Heart right ventricle (tissue), 16 donors: ENCODE data around the gene GINS1. TPM values are rescaled to one million over a fixed set of nuclear protein-coding genes. Genes with fewer than 3 reads are reported as not detected.
A peak's percentile ranks its signal among the peaks of the same experiment; 100 is the strongest.

Experiments used
- ATAC-seq, 8 donors: fragments of 200-7000 bp; cut with Tn5 transposase; one replicate each; pipeline ENCODE4 v1.9.1; 2020; ENCODE audit warnings: mild to moderate bottlenecking in 8 of 8, moderate library complexity in 8 of 8, moderate number of reproducible peaks in 1 of 8
- DNase-seq, 2 donors: peaks; one replicate each; pipeline ENCODE4 v3.0.0-alpha.2; 2020
- H3K27ac ChIP-seq, 10 donors: fragments of 200-600 bp; sonication (generic) in 2 of 10; one replicate each; pipeline versions ENCODE4 v1.5.0 to v1.8.0; 2020 to 2022; ENCODE audit warnings: mild to moderate bottlenecking in 3 of 10
- H3K27me3 ChIP-seq, 7 donors: fragments of 200-600 bp; one replicate each; pipeline ENCODE4 v1.8.0; 2021 to 2022; ENCODE audit warnings: mild to moderate bottlenecking in 2 of 7
- H3K36me3 ChIP-seq, 9 donors: fragments of 200-600 bp; sonication (generic) in 1 of 9; one replicate each; pipeline versions ENCODE4 v1.5.0 to v1.8.0; 2020 to 2022; ENCODE audit warnings: mild to moderate bottlenecking in 2 of 9
- H3K4me1 ChIP-seq, 9 donors: fragments of 200-600 bp; sonication (generic) in 1 of 9; one replicate each; pipeline versions ENCODE4 v1.5.0 to v1.8.0; 2020 to 2022; ENCODE audit warnings: mild to moderate bottlenecking in 4 of 9
- H3K4me3 ChIP-seq, 10 donors: fragments of 200-600 bp; sonication (generic) in 2 of 10; one replicate each; pipeline versions ENCODE4 v1.5.0 to v1.8.0; 2020 to 2022; ENCODE audit warnings: mild to moderate bottlenecking in 7 of 10, moderate library complexity in 2 of 10
- H3K9me3 ChIP-seq, 11 donors: fragments of 200-600 bp in 10 of 11; sonication (generic) in 2 of 11; one replicate each; pipeline versions ENCODE4 v1.5.0 to v1.8.0; 2013 to 2022; ENCODE audit warnings: mild to moderate bottlenecking in 2 of 11, control low read depth in 1 of 11, moderate library complexity in 1 of 11
- WGBS, 2 donors: extraction: QIAGEN DNeasy Blood & Tissue Kit; methylation state at CpG; one replicate each; pipeline ENCODE4 v1.1.7; 2013; ENCODE audit warnings: inconsistent platforms in 1 of 2; 5-methylcytosine and 5-hydroxymethylcytosine counted together
- intact Hi-C, 10 donors: fragments of 100-400 bp; cut with DNase I; formaldehyde crosslinking; loops; one replicate each; pipeline versions ENCODE4 v1.11.1 to v1.14.2; 2022
- polyA plus RNA-seq, 2 donors: library from polyadenylated mRNA; stranded (reverse); fragments of 200-250 nt; gene quantifications; one replicate each; pipeline ENCODE4 v1.2.3, GENCODE V29; 2013
- total RNA-seq, 10 donors: library from RNA; stranded (reverse); fragmentation: NEBNext Ultra II Directional in 3 of 10; extraction: Animal tissue kit (Norgen Biotek cat#: 25700) in 3 of 10; gene quantifications; one replicate each; pipeline versions ENCODE4 v1.2.1 to v1.2.4, GENCODE V29; 2021 to 2023
- TF ChIP-seq, protein P1 (sequence below), 9 donors: fragments of 200-600 bp; sonication (generic) in 2 of 9; IDR thresholded peaks; one replicate each; pipeline versions ENCODE4 v1.5.0 to v1.8.0; 2021 to 2022; ENCODE audit warnings: antibody characterized with exemption in 9 of 9, mild to moderate bottlenecking in 5 of 9, moderate library complexity in 1 of 9
- donor health status: Arrhythmogenic right ventricular cardiomyopathy.
- donor health status: ischemic (EF 13 %, LVEDD 7.1; RV severe dilation, severe dysfunction).
- donor health status: healthy with polysubstance abuse.
- donor health status: DM: no; HTN: yes; CAD: no.
- donor health status: DM: no; HTN: no; CAD: no.
- donor health status: ischemic (EF 25% LVEDD 6.9; RV normal size, moderate dysfunction).
- donor health status: ischemic (EF 25% LVEDD 5.7; RV mildly dilated, moderate dysfunction).
- donor health status: healthy.
- donor health status: DM: yes; HTN: yes; CAD: no.
- donor health status: Ischemic cardiomyopathy.
- donor health status: ischemic (EF 35%, LVEDD 5.7; RV mildly dilated, moderate dysfunction).
- donor health status: nonischemic (EF 11% LVEDD 7.7; RV severe dilation, severe dysfunction).
- donor health status: DM: yes; HTN: yes; CAD: no.
- donor health status: PGD.
- donor health status: ischemic (EF 29% LVEDD 5.4; RV normal size, mild dysfunction).
- donor health status: nonischemic (EF 23%, LVEDD 6.1; RV moderate dilation, normal function).

GINS1 gene
- total and polyA plus RNA-seq, 12 donors: 0.19 to 1.6 (median 0.54) TPM

DNA sequence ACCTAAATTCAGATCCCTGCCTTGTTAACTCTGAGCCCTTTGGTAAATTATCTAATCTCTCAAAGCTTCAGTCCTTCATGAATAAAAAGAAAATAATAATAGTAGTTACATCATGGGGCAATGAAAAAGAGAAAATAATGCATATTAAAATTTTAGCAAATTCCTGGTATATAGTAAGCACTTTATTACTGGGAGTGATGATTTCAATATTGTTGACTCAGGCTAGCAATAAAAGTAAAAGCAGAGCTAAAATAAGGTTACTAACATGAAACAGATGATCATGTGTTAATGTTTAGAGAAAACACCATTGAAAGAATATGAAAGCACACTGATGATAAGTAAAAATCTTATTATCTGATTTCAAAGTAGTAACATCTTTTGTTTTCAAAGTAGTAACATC lies 13.6 kb downstream of the GINS1 start:
- no peaks in the 10 kb centered on the region for H3K9me3 ChIP-seq
- intact Hi-C loops: no loop called here
- no peaks in the 10 kb centered on the region for H3K4me1 ChIP-seq
- no peak overlapping the region for H3K27ac ChIP-seq
- no peaks in the 10 kb centered on the region for H3K36me3 ChIP-seq
- H3K27me3 ChIP-seq: no peaks in the 10 kb centered on the region
- DNase-seq (no peak), ATAC-seq (no peak)
- TF ChIP-seq, protein P1, sequence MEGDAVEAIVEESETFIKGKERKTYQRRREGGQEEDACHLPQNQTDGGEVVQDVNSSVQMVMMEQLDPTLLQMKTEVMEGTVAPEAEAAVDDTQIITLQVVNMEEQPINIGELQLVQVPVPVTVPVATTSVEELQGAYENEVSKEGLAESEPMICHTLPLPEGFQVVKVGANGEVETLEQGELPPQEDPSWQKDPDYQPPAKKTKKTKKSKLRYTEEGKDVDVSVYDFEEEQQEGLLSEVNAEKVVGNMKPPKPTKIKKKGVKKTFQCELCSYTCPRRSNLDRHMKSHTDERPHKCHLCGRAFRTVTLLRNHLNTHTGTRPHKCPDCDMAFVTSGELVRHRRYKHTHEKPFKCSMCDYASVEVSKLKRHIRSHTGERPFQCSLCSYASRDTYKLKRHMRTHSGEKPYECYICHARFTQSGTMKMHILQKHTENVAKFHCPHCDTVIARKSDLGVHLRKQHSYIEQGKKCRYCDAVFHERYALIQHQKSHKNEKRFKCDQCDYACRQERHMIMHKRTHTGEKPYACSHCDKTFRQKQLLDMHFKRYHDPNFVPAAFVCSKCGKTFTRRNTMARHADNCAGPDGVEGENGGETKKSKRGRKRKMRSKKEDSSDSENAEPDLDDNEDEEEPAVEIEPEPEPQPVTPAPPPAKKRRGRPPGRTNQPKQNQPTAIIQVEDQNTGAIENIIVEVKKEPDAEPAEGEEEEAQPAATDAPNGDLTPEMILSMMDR (IDR thresholded peaks at IDR 0.05): no peak
- no peak overlapping the region for H3K4me3 ChIP-seq

DNA sequence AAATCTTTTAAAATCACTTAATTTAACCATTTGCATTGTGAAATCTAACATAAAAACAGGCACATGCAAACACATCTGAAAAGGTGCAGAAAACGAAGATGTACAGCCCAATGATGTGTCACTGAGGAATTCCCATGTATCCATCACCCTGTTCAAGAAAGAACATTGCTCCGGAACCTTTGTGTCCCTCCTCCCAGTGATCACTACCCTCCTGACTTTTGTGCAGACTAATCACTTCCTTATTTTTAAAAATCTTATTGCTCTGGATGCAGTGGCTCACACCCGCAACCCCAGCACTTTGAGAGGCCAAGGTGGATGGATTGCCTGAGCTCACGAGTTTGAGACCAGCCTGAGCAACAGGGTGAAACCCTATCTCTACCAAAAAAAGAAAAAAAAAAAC lies 14.6 kb downstream of the GINS1 start:
- H3K27ac ChIP-seq: no peak overlapping the region
- intact Hi-C loops: no loop called here
- no peak overlapping the region for H3K4me3 ChIP-seq
- H3K9me3 ChIP-seq: no peaks in the 10 kb centered on the region
- TF ChIP-seq, protein P1 (IDR thresholded peaks at IDR 0.05): no peak
- ATAC-seq (no peak), DNase-seq (no peak)
- 90 to 94% methylated on average over 4 of the region's 4 CpGs for WGBS, 2 donors
- H3K4me1 ChIP-seq: no peaks in the 10 kb centered on the region
- H3K36me3 ChIP-seq: peaks cover 0 to 2% (median 0%) of the 10 kb centered on the region in 9 donors
- H3K27me3 ChIP-seq: no peaks in the 10 kb centered on the region

- no peak for ATAC-seq
- Histone ChIP-seq H3K36me3 (peaks cover 0 to 9% (median 0%) of the 10 kb centered on the region in 9 donors), H3K27ac (no peak overlapping the region), H3K27me3 (no peaks in the 10 kb centered on the region), H3K4me3 (no peak overlapping the region), H3K9me3 (peaks cover 0 to 1% (median 0%) of the 10 kb centered on the region in 11 donors), H3K4me1 (no peaks in the 10 kb centered on the region)
- TF ChIP-seq, protein P1 (IDR thresholded peaks at IDR 0.05): no peak
- intact Hi-C loops: no loop called here
- DNase-seq: no peak
- WGBS, 2 donors: 94 to 96% methylated on average over 3 of the region's 3 CpGs
Observed at GRCh38 chr20:25424536-25424935, 17.1 kb downstream of the GINS1 start.

DNA sequence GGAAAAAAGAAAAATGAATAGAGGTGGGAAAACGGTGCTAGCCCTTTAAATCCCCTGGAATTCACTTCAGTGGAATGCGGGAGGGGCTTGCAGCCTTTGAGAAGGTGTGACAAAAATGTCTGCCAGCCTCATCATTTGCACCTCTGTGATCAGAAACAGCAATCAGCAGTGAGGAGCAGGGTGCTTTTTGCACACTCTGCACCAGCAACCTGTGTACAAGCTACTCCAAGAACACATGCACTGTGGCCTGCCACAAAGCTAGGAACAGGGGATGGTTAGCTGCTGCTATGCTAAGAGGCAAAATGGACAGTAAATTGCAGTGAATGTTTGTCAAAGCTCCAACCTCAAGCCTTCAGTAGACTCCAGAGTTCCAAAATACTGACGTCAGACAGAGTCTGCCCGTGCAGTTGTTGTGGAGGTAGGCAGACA lies 29.7 kb downstream of the GINS1 start:
- Histone ChIP-seq H3K36me3 (peaks cover 0 to 5% (median 0%) of the 10 kb centered on the region in 9 donors), H3K9me3 (no peaks in the 10 kb centered on the region), H3K4me1 (peaks cover 0 to 12% (median 3%) of the 10 kb centered on the region in 9 donors), H3K27ac (peak overlapping the region in 1 of 10 donors; percentile 12), H3K4me3 (no peak overlapping the region), H3K27me3 (no peaks in the 10 kb centered on the region)
- TF ChIP-seq, protein P1 (IDR thresholded peaks at IDR 0.05): no peak
- intact Hi-C loops: no loop called here
- WGBS, 2 donors: 38 to 40% methylated on average over 4 of the region's 4 CpGs
- DNase-seq: no peak
- ATAC-seq: peak in 3 of 8 donors; percentile 22 to 33 (median 31)
